ENCODE data around the gene IL10RA.

DNA sequence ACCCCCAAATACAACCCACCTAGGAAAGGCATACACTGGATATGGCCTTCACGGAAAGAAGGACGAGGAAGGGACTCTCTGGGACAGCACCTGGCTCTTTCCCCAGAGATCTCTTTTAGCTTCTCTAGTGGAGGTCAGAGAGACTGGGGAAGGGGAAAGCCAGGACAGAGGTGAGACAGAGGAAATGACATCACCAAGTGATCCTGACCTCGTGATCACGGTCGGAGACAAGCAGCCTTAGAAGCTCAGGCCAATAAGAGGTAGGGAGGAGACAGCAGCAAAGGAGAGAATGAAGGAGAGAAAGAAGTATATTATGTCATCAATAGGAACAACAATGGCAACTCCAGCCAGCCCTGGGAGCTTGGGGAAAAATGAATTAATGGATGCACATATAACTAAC lies 41.6 kb upstream of the IL10RA start:
- TF ChIP-seq, protein P1, sequence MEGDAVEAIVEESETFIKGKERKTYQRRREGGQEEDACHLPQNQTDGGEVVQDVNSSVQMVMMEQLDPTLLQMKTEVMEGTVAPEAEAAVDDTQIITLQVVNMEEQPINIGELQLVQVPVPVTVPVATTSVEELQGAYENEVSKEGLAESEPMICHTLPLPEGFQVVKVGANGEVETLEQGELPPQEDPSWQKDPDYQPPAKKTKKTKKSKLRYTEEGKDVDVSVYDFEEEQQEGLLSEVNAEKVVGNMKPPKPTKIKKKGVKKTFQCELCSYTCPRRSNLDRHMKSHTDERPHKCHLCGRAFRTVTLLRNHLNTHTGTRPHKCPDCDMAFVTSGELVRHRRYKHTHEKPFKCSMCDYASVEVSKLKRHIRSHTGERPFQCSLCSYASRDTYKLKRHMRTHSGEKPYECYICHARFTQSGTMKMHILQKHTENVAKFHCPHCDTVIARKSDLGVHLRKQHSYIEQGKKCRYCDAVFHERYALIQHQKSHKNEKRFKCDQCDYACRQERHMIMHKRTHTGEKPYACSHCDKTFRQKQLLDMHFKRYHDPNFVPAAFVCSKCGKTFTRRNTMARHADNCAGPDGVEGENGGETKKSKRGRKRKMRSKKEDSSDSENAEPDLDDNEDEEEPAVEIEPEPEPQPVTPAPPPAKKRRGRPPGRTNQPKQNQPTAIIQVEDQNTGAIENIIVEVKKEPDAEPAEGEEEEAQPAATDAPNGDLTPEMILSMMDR (IDR thresholded peaks at IDR 0.05), result no peak
- TF ChIP-seq POLR2A (IDR thresholded peaks at IDR 0.05; ENCODE audit: low read depth) (no peak), EP300 (IDR thresholded peaks at IDR 0.05) (no peak)

Measured in esophagus muscularis mucosa (tissue), 4 donors.